Raji (cell line): ENCODE results near the gene ARPP21.

ENCODE experiments used
- POLR2A ChIP-seq: IDR thresholded peaks from 2 replicates; pipeline ENCODE4 v1.6.1; 2011; ENCODE audit warnings: low read depth, low read length, control low read depth; ENCODE audit not compliant: insufficient read depth

Gene ARPP21

DNA sequence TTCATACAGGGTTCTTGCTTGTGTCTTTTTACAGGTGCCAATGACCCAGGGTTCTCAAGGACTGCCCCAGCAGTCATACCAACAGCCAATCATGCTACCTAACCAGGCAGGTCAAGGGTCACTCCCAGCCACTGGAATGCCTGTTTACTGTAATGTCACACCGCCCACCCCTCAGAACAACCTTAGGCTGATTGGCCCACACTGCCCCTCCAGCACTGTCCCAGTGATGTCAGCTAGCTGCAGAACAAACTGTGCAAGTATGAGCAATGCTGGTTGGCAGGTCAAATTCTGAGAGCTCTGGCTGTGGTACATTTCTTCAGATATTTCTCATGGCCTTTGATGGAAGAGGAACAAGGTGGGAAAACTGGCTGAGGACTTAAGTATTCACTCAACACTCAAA is 154.3 kb downstream of the ARPP21 start:
- TF ChIP-seq POLR2A = no peak

DNA sequence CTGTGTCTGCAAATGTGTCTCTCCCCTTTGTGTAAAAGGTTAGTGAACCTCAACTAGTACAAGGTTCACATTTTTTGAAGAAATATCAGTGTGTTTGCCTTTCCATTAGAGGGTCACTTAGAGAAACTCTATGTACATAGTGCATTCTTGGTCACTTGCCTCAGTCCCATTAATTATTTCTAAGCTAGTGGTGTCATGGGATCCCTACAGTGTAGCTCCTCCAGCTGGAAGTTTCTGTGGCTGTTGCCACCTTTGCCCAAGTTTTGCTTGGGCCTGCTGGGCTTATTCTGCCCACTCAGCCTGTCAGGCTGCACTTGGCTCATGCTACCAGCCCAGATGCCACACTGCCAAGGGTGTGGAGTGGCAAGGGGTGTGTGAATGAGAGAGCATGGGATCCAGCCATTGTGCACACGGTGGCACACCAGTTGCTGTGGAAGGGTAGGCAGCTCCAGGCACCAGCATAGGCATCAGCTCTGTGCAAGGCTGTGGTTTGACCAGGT is 161.7 kb downstream of the ARPP21 start:
- no peak for TF ChIP-seq POLR2A

DNA sequence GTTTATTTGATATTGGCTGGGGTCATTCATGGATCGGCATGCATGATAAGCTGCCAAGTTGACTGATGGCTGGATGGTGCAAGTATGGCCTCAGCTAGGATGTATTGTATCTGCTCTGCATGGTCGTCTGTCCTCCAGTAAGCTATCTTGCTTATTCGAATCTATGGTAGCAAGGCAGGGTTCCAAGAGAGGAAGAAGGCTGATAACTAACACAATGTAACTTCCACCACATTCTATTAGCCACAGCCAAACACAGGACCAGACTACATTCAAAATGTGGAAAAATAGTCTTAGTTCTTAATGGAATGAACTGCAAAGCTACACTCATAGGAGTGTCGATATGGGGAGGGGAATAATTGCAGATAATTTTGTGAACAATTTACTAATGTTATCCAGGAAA is 175.2 kb downstream of the ARPP21 start:
- TF ChIP-seq POLR2A = no peak

DNA sequence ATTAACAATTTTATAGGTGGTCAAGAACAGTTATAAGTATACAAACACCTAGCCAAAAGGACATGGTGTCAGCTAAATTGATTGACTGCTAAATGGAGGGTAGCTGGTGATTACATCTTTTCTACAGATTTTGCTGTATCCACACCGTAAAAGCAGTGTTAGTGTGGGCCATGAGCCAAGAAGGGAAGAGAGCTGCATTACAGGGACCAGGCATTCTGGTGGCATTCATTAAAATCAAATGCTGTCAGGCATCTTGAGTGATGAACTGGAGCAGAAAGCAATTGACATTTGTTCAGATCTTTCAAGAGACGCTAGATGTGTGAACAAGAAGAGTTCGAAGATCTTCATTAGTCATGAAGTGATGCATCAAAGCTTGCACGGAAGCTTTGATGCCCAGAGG is 177.9 kb downstream of the ARPP21 start:
- no peak for TF ChIP-seq POLR2A

DNA sequence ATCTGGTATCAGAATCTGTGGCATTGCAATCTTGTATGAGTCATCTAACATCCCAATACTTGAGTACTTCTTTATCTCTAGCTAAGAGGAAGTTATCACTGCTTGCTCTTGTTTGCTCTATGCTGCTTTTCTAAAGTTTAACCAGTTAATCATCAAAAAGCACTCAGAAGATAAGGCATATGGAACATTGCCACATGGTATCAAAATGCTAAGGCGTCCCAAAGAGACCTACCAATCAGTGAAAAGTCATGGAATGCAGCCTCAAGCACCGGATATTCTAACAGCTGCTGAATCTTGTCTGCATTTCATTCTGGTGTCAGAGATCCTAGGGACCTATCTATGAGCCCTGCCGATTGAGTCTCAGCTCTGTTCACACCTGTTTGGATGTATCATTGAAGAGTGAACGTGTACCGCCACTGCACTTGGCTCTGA is 192.8 kb downstream of the ARPP21 start:
- no peak for TF ChIP-seq POLR2A
